ENCODE results near the gene OR4K15. TPM values are rescaled to one million over a fixed set of nuclear protein-coding genes. Genes with fewer than 3 reads are reported as not detected.
"Not testable (repeated sequence)": the region's sequence is repeated elsewhere in the genome, so short reads cannot be mapped to it uniquely, and the experiment has no call there.

OR4K15 gene, protein sequence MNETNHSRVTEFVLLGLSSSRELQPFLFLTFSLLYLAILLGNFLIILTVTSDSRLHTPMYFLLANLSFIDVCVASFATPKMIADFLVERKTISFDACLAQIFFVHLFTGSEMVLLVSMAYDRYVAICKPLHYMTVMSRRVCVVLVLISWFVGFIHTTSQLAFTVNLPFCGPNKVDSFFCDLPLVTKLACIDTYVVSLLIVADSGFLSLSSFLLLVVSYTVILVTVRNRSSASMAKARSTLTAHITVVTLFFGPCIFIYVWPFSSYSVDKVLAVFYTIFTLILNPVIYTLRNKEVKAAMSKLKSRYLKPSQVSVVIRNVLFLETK
- total RNA-seq = not detected
- polyA plus RNA-seq = not detected

DNA sequence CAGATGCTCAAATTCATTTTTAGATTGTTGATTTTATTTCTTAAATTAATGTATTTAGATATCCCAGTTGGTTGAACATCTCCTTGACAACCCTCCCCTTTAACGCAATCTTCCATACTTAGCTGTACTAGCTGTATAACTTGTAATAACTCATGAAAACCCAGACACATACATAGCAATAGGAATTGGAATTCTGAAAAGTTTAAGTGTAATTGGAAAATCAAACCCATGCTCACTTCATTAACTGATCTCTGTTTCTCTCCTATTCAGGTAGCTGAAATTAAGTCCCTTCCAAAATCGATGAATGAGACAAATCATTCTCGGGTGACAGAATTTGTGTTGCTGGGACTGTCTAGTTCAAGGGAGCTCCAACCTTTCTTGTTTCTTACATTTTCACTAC is at the start of gene OR4K15:
OR4K15 (plus strand) TSS at position 301 of the 400 bp plus-strand sequence; CDS start at position 301, 0 bp downstream.
- Histone ChIP-seq H3K36me3 (ENCODE audit: insufficient read depth) (no peaks in the 10 kb centered on the region), H3K27ac (ENCODE audit: low read depth) (no peak within 1 kb of the TSS), H3K4me3 (ENCODE audit: low read depth, low read length) (no peak within 1 kb of the TSS), H3K4me1 (ENCODE audit: insufficient read depth) (no peaks in the 10 kb centered on the region)
- no peak for DNase-seq (ENCODE audit: extremely low spot score)
- WGBS = 99% methylated on average over 3 of the region's 3 CpGs

DNA sequence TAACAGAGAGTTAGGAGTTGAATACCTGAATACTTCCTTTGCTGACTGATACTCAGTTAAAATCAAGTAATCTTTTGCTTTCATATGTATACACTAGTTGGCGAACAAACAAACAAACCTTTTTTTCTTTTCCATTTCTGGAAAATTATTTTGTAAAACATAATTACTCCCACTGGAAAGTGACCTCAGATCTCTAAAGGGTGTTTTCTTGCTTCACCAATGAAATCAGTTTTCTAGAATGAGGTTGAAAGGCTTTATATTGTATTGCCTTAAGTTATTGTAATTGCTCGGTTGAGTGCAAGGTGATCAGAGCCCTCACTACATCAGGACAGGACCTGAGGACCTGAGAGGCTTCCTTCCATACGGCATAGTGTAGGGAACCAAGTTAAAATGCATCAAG is 44.8 kb upstream of the OR4K15 start, which contains the start of gene OR4K1:
OR4K1 (plus strand) TSS at position 301 of the 400 bp plus-strand sequence. CDS start 4,750 bp downstream, outside the sequence.
- no peak for DNase-seq (ENCODE audit: extremely low spot score)
- Histone ChIP-seq H3K36me3 (ENCODE audit: insufficient read depth) (no peaks in the 10 kb centered on the region), H3K4me3 (ENCODE audit: low read depth, low read length) (no peak within 1 kb of the TSS), H3K4me1 (ENCODE audit: insufficient read depth) (no peaks in the 10 kb centered on the region), H3K27ac (ENCODE audit: low read depth) (no peak within 1 kb of the TSS)
- WGBS = 54% methylated on average over 3 of the region's 3 CpGs

DNA sequence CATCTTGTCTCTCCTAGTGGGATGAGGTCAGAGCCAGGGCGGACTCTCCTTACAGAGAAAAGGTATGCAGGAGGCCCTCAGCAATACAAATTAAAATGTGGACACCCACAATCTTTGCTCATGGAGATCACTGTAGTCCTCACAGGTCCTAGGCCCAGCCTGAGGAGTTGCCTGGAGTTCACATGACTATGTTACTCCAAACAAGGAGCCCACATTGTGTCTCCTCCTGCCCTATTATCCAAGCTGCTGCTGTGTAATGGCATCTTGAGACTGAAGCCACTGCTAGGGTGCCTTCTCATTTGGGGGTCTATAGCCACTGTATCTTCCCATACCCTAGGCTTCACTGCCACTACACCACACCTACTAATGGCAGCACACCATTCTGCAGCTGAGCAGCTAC is 33.7 kb upstream of the OR4K15 start:
- H3K27ac ChIP-seq (ENCODE audit: low read depth) = no peak overlapping the region
- H3K4me1 ChIP-seq (ENCODE audit: insufficient read depth) = no peaks in the 10 kb centered on the region
- WGBS = 82% methylated on average over 1 of the region's 1 CpG
- no peak overlapping the region for H3K4me3 ChIP-seq (ENCODE audit: low read depth, low read length)
- H3K36me3 ChIP-seq (ENCODE audit: insufficient read depth) = no peaks in the 10 kb centered on the region
- DNase-seq (ENCODE audit: extremely low spot score) = no peak

DNA sequence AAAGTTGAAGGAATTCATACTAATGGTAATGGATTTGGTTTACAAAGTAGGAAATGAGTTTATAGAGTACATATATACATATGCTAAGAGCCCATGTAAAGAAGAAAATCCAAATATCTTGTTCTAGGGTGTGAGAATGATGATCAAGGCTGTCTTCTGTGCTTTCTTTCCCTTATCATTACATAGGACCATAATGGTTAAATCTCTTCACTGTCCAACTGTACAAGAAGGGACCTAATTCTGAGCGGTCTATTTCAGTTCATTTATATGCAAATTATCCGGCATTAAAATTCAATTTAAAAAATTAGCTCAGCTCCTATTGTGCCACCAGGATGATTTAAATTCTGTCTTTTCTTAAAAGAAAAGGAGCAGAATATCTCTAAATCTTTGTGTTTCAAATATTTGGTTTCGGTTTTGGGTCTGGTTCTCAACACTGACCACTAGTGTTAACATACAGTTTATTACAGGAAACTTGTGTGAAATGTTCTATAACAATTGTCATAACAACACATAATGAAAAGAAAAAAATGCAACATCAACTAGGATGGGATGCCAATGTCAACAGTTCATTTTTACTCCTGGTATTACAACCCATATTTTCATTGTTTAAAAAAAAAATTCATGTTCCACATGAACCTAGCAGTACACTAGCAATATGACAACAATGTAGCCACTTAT is 27.8 kb upstream of the OR4K15 start:
- no peak for DNase-seq (ENCODE audit: extremely low spot score)
- 75% methylated on average over 3 of the region's 3 CpGs for WGBS
- H3K27ac ChIP-seq (ENCODE audit: low read depth) = no peak overlapping the region
- H3K36me3 ChIP-seq (ENCODE audit: insufficient read depth) = no peaks in the 10 kb centered on the region
- H3K4me1 ChIP-seq (ENCODE audit: insufficient read depth) = no peaks in the 10 kb centered on the region
- no peak overlapping the region for H3K4me3 ChIP-seq (ENCODE audit: low read depth, low read length)

DNA sequence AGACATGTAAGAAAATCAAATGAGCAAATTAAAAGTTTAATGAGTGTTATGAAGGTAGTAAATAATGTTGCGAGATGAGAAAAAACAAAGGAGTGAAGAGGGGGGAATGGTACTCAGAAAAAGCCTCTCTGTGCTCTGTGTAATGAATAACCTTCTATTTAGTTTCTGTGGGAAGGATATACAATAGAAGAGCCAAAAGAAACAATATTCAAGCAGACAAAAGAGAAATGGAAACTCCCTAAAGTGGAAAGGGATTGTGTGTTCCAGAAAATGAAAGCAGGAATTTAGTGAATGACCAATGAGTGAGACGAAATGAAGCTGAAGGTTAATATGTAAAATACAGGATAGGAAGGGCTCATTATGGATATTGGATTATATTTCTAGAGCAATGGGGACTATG is 26.2 kb upstream of the OR4K15 start:
- no peaks in the 10 kb centered on the region for H3K36me3 ChIP-seq (ENCODE audit: insufficient read depth)
- DNase-seq (ENCODE audit: extremely low spot score) = no peak
- no peak overlapping the region for H3K27ac ChIP-seq (ENCODE audit: low read depth)
- no peak overlapping the region for H3K4me3 ChIP-seq (ENCODE audit: low read depth, low read length)
- 71% methylated on average over 2 of the region's 2 CpGs for WGBS
- H3K4me1 ChIP-seq (ENCODE audit: insufficient read depth) = no peaks in the 10 kb centered on the region

DNA sequence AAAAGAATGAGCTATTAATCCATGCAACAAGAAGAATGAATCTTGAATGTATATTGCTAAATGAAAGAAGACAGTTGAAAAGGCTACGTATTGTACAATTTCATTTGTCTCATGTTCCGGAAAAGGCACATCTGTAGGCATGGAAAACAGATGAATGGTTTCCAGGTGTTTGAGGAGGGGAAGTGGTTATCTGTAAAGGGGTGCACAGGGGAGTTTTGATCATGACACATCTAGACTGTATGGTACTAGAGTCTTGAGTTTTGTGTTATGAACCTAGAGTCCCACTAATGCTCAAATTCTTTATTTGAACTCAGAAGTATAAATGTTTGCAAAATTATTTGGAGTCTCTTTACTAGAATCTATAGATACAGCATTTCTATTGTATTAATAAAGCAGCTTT is 5.7 kb upstream of the OR4K15 start:
- not testable (repeated sequence) for H3K27ac ChIP-seq (ENCODE audit: low read depth); H3K4me3 ChIP-seq (ENCODE audit: low read depth, low read length); DNase-seq (ENCODE audit: extremely low spot score); H3K36me3 ChIP-seq (ENCODE audit: insufficient read depth); H3K4me1 ChIP-seq (ENCODE audit: insufficient read depth)
- 58% methylated on average over 2 of the region's 2 CpGs for WGBS

DNA sequence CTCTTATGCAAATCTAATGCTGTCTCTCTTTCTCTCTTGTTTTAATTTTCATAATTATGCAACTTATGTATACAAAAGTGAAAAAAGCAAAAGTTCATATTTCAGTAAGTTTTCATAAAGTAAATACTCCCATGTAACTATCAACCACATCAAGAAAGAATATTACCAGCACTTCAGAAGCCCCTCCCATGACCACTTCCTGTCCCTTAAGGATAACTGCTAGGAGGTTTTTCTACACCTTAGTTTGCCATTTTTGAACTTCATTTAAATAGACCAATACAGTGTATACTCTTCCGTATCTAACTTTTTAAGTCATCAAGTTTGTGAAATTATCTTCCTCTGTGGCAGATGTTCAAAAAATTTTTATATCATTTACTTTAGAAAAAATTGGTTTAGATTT is 547 bp upstream of the OR4K15 start:
- Histone ChIP-seq H3K27ac (ENCODE audit: low read depth) (no peak overlapping the region), H3K36me3 (ENCODE audit: insufficient read depth) (no peaks in the 10 kb centered on the region), H3K4me1 (ENCODE audit: insufficient read depth) (no peaks in the 10 kb centered on the region), H3K4me3 (ENCODE audit: low read depth, low read length) (no peak overlapping the region)
- WGBS = 67% methylated on average over 1 of the region's 1 CpG
- DNase-seq (ENCODE audit: extremely low spot score) = no peak

DNA sequence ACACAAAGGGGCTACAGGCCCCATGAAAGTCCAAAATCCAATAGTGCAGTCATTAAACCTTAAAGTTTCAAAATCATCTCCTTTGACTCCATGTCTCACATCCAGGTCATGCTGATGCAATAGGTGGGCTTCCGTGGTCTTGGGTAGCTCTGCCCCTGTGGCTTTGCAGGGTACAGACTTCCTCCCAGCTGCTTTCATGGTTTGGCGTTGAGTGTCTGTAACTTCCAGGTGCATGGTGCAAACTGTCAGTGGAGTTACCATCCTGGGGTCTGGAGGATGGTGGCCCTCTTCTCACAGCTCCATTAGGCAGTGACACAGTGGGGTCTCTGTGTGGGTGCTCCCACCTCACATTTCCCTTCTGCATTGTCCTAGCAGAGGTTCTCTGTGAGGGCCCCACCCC is 18.0 kb downstream of the OR4K15 start:
- Histone ChIP-seq H3K4me1 (ENCODE audit: insufficient read depth) (no peaks in the 10 kb centered on the region), H3K4me3 (ENCODE audit: low read depth, low read length) (no peak overlapping the region), H3K27ac (ENCODE audit: low read depth) (no peak overlapping the region), H3K36me3 (ENCODE audit: insufficient read depth) (no peaks in the 10 kb centered on the region)
- whole genome bisulfite sequencing = 68% methylated on average over 2 of the region's 2 CpGs
- DNase-seq (ENCODE audit: extremely low spot score) = no peak

DNA sequence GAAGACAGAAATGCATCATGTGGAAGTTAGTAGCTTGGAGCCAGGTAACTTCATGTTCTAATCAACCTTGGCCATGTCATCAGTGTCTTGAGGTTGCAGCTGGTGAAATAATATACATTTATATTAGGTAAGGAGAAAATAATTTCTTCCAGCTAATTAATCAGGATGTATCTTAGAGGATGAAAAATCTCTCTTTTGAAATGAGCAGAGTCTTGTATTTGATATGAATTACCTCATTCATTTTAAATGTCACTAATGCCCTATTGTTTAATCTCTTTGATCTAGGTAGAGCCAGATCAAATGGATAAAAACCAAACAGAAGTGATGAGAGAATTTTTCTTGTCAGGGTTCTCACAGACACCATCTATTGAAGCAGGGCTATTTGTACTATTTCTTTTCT is 26.5 kb downstream of the OR4K15 start, which contains the start of gene OR4Q2:
OR4Q2 (plus strand) TSS at position 301 of the 400 bp plus-strand sequence.
- H3K4me3 ChIP-seq (ENCODE audit: low read depth, low read length) = no peak within 1 kb of the TSS
- H3K27ac ChIP-seq (ENCODE audit: low read depth) = no peak within 1 kb of the TSS
- DNase-seq (ENCODE audit: extremely low spot score) = no peak
- no peaks in the 10 kb centered on the region for H3K4me1 ChIP-seq (ENCODE audit: insufficient read depth)
- no peaks in the 10 kb centered on the region for H3K36me3 ChIP-seq (ENCODE audit: insufficient read depth)

DNA sequence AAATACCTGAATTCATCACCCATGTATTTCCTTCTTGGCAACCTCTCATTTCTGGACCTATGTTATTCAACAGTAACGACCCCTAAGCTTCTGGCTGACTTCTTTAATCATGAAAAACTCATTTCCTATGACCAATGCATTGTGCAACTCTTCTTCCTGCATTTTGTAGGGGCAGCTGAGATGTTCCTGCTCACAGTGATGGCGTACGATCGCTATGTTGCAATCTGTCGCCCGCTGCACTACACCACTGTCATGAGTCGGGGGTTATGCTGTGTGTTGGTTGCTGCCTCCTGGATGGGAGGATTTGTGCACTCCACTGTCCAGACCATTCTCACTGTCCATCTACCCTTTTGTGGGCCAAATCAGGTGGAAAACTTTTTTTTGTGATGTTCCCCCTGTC is 26.9 kb downstream of the OR4K15 start:
- no peaks in the 10 kb centered on the region for H3K36me3 ChIP-seq (ENCODE audit: insufficient read depth)
- DNase-seq (ENCODE audit: extremely low spot score) = no peak
- H3K4me3 ChIP-seq (ENCODE audit: low read depth, low read length) = no peak overlapping the region
- no peaks in the 10 kb centered on the region for H3K4me1 ChIP-seq (ENCODE audit: insufficient read depth)
- H3K27ac ChIP-seq (ENCODE audit: low read depth) = no peak overlapping the region
- WGBS = 77% methylated on average over 7 of the region's 7 CpGs

DNA sequence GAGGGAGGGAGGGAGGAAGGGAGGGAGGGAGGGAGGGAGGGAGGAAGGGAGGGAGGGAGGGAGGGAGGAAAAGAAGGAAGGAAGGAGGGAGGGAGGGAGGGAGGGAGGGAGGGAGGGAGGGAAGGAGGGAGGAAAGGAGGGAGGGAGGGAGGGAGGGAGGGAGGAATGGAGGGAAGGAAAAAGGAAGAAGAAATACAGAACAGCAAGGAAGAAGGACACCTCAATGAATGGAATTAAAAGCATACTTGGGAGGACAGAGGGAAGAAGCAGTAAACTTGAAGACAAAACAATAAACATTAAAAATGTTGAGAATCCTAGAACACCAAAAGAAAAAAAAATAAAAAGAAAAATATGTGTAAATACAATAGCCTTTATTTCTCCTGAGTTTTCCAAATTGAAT is 32.8 kb downstream of the OR4K15 start:
- no peaks in the 10 kb centered on the region for H3K36me3 ChIP-seq (ENCODE audit: insufficient read depth)
- no peak for DNase-seq (ENCODE audit: extremely low spot score)
- H3K4me3 ChIP-seq (ENCODE audit: low read depth, low read length) = no peak overlapping the region
- no peak overlapping the region for H3K27ac ChIP-seq (ENCODE audit: low read depth)
- H3K4me1 ChIP-seq (ENCODE audit: insufficient read depth) = no peaks in the 10 kb centered on the region

DNA sequence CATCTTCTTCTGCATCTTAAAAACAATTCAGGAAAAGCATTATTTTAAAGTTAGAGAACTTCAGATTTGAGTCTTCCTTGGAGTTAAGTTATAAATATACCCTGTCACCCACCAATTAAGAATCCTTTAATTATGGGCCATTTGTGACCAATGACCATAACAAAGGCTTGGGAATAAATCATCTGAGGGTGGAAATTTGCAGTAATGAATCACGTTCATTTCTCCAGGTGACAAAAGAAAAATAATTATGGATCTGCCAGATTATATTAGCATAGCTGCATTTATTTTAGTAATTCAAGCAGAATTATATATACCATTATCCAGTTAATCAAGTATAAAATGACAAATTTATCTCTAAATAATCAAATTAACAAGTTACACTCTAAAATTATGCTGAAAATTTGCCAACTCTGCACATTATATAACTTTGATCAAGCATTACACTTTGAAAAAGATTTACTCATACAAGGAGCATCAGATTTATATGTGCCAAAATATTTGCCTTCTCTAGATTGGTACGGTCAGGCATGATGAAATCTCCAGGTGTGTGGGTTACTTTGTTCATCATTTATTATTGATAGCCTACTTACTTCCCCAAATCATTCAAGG is 44.0 kb downstream of the OR4K15 start, which contains the start of gene OR4K14:
OR4K14 (minus strand) TSS at position 51 of the 609 bp plus-strand sequence. CDS start 4,114 bp downstream, outside the sequence.
- H3K4me1 ChIP-seq (ENCODE audit: insufficient read depth) = no peaks in the 10 kb centered on the region
- no peak within 1 kb of the TSS for H3K27ac ChIP-seq (ENCODE audit: low read depth)
- 67% methylated on average over 2 of the region's 2 CpGs for WGBS
- no peaks in the 10 kb centered on the region for H3K36me3 ChIP-seq (ENCODE audit: insufficient read depth)
- no peak within 1 kb of the TSS for H3K4me3 ChIP-seq (ENCODE audit: low read depth, low read length)
- DNase-seq (ENCODE audit: extremely low spot score) = no peak
